HCT116 (cell line): ENCODE measurements around the gene CD44. TPM values are rescaled to one million over a fixed set of nuclear protein-coding genes. Genes with fewer than 3 reads are reported as not detected.

Experiments used
- ATAC-seq: fragments of 200-7000 bp; cut with Tn5 transposase; 2 replicates; pipeline ENCODE4 v1.9.1; 2020; ENCODE audit warnings: mild to moderate bottlenecking, moderate library complexity
- BruUV-seq: library from RNA; stranded (reverse); fragments of 400-500 nt; replicated peaks from 2 replicates; lab custom pipeline; 2021; lab: Mats Ljungman, UMichigan
- CTCF ChIA-PET: fragments of 300-600 bp; sonication (Branson Sonifier 250); formaldehyde crosslinking; loops from one replicate; lab custom pipeline; 2021; ENCODE audit warnings: antibody characterized with exemption; lab: Charles Lee
- POLR2A ChIA-PET: fragments of 300-600, 350-600 bp; sonication (Branson Sonifier 250); formaldehyde crosslinking; loops from one replicate; lab custom pipeline; 2021; ENCODE audit warnings: antibody characterized with exemption; lab: Charles Lee
- RAD21 ChIA-PET, 2 experiments: fragments of 300-600 bp; sonication (Branson Sonifier 250); formaldehyde crosslinking; loops; one replicate each; lab custom pipeline; 2023; ENCODE audit warnings: low total read pairs in 2 of 2; ENCODE audit not compliant: uncharacterized antibody in 2 of 2, unreplicated experiment in 2 of 2, low non-redundant PET in 1 of 2; lab: Charles Lee
- DNase-seq: peaks from one replicate; pipeline ENCODE4 v3.0.0-alpha.2; 2010; ENCODE audit warnings: low read depth, low spot score
- H2AFZ ChIP-seq: fragments of 200-600 bp; shearing (Covaris generic), sonication (generic); 2 replicates; pipeline ENCODE4 v1.6.1; 2017; ENCODE audit warnings: low read depth, mixed run types, mixed read lengths, antibody characterized with exemption, low read length; ENCODE audit not compliant: poor library complexity, severe bottlenecking
- H3K27ac ChIP-seq: 2 replicates; pipeline ENCODE4 v1.5.1; 2012; ENCODE audit warnings: low read depth, low read length
- H3K27me3 ChIP-seq: fragments of 200-600 bp; sonication (generic); 2 replicates; pipeline ENCODE4 v1.6.1; 2016; ENCODE audit warnings: mixed run types, low read length, mixed read lengths; ENCODE audit not compliant: insufficient read depth
- H3K36me3 ChIP-seq, 2 experiments: fragments of 200-500 bp in 1 of 2; fragments of 200-600 bp in 1 of 2; sonication (Bioruptor generic) in 1 of 2; sonication (generic) in 1 of 2; 2 replicates each; pipeline versions ENCODE4 v1.5.1 to v1.6.1; 2014 to 2016; ENCODE audit warnings: low read length in 2 of 2, inconsistent platforms in 1 of 2, mixed read lengths in 1 of 2, mixed run types in 1 of 2; ENCODE audit not compliant: insufficient read depth in 2 of 2, control insufficient read depth in 1 of 2
- H3K4me1 ChIP-seq, 2 experiments: fragments of 200-600 bp in 1 of 2; sonication (generic) in 1 of 2; 2 replicates each; pipeline versions ENCODE4 v1.5.1 to v1.6.1; 2012 to 2017; ENCODE audit warnings: low read length in 2 of 2, inconsistent platforms in 1 of 2, mild to moderate bottlenecking in 1 of 2, mixed read lengths in 1 of 2, mixed run types in 1 of 2, moderate library complexity in 1 of 2; ENCODE audit not compliant: insufficient read depth in 2 of 2, control insufficient read depth in 1 of 2
- H3K4me2 ChIP-seq: fragments of 200-600 bp; sonication (generic); 2 replicates; pipeline ENCODE4 v1.6.1; 2017; ENCODE audit warnings: mixed run types, low read length, mixed read lengths
- H3K4me3 ChIP-seq, 2 experiments: fragments of 200-600 bp in 1 of 2; sonication (generic) in 1 of 2; replicated peaks in 1 of 2; 2 replicates each; pipeline ENCODE4 v1.5.1; 2011 to 2016; ENCODE audit warnings: low read length in 2 of 2, control low read depth in 1 of 2, low read depth in 1 of 2, mild to moderate bottlenecking in 1 of 2, mixed read lengths in 1 of 2, mixed run types in 1 of 2
- H3K79me2 ChIP-seq: fragments of 200-600 bp; sonication (generic); 2 replicates; pipeline ENCODE4 v1.6.1; 2017; ENCODE audit warnings: mild to moderate bottlenecking, mixed run types, low read length, moderate library complexity, mixed read lengths; ENCODE audit not compliant: insufficient read depth
- H3K9ac ChIP-seq: fragments of 200-600 bp; sonication (generic); 2 replicates; pipeline ENCODE4 v1.6.1; 2016; ENCODE audit warnings: low read length, mixed read lengths
- H3K9me2 ChIP-seq: fragments of 200-600 bp; sonication (generic), shearing (Covaris generic); 2 replicates; pipeline ENCODE4 v1.6.1; 2017; ENCODE audit warnings: mixed run types, mild to moderate bottlenecking, moderate library complexity; ENCODE audit not compliant: insufficient read depth
- H3K9me3 ChIP-seq, 2 experiments: fragments of 200-500 bp in 1 of 2; fragments of 200-600 bp in 1 of 2; sonication (Bioruptor generic) in 1 of 2; sonication (generic) in 1 of 2; 2 replicates each; pipeline ENCODE4 v1.6.1; 2014 to 2017; ENCODE audit warnings: low read length in 2 of 2, mixed read lengths in 2 of 2, inconsistent platforms in 1 of 2, low read depth in 1 of 2, mild to moderate bottlenecking in 1 of 2, mixed run types in 1 of 2, moderate library complexity in 1 of 2; ENCODE audit not compliant: control insufficient read depth in 1 of 2, insufficient read depth in 1 of 2
- H4K20me1 ChIP-seq: fragments of 200-600 bp; sonication (generic), shearing (Covaris generic); 2 replicates; pipeline ENCODE4 v1.6.1; 2017; ENCODE audit warnings: mixed run types, mild to moderate bottlenecking, moderate library complexity; ENCODE audit not compliant: insufficient read depth
- ATF3 ChIP-seq: IDR thresholded peaks from 2 replicates; pipeline ENCODE4 v1.6.1; 2012
- CBX3 ChIP-seq: IDR thresholded peaks from 2 replicates; pipeline ENCODE4 v1.6.1; 2012; ENCODE audit warnings: low read depth
- CEBPB ChIP-seq: IDR thresholded peaks from 2 replicates; pipeline ENCODE4 v1.6.1; 2012; ENCODE audit warnings: low read depth
- CTCF ChIP-seq, 3 experiments: fragments of 200-600 bp in 1 of 3; sonication (generic) in 1 of 3; IDR thresholded peaks in 2 of 3; conservative IDR thresholded peaks in 1 of 3; 2 replicates each; pipeline ENCODE4 v1.5.1; 2012 to 2017; ENCODE audit warnings: low read depth in 2 of 3, low read length in 2 of 3, antibody characterized with exemption in 1 of 3, borderline replicate concordance in 1 of 3, control low read depth in 1 of 3, mild to moderate bottlenecking in 1 of 3, mixed read lengths in 1 of 3, mixed run types in 1 of 3, moderate library complexity in 1 of 3; ENCODE audit not compliant: insufficient read depth in 1 of 3
- EGR1 ChIP-seq: IDR thresholded peaks from 2 replicates; pipeline ENCODE4 v1.6.1; 2012; ENCODE audit warnings: low read depth
- ELF1 ChIP-seq: IDR thresholded peaks from 2 replicates; pipeline ENCODE4 v1.6.1; 2012; ENCODE audit warnings: low read depth, borderline replicate concordance
- EZH2 ChIP-seq: fragments of 200-600 bp; sonication (generic); IDR thresholded peaks from 2 replicates; pipeline ENCODE4 v1.6.1; 2017; ENCODE audit warnings: antibody characterized with exemption, mixed run types
- EZH2phosphoT487 ChIP-seq: fragments of 200-600 bp; IDR thresholded peaks from 2 replicates; pipeline ENCODE4 v1.6.1; 2018; ENCODE audit warnings: antibody characterized with exemption, borderline replicate concordance
- POLR2AphosphoS5 ChIP-seq: IDR thresholded peaks from 2 replicates; pipeline ENCODE4 v1.6.1; 2011; ENCODE audit warnings: mild to moderate bottlenecking, low read depth, low read length, moderate library complexity
- RAD21 ChIP-seq: IDR thresholded peaks from 2 replicates; pipeline ENCODE4 v1.6.1; 2012; ENCODE audit warnings: low read depth, mild to moderate bottlenecking
- SIN3A ChIP-seq: IDR thresholded peaks from 2 replicates; pipeline ENCODE4 v1.6.1; 2012; ENCODE audit warnings: low read depth
- SRF ChIP-seq: IDR thresholded peaks from 2 replicates; pipeline ENCODE4 v1.6.1; 2012; ENCODE audit warnings: low read depth
- TCF7L2 ChIP-seq: IDR thresholded peaks from 2 replicates; pipeline ENCODE4 v1.7.0; 2011; ENCODE audit warnings: borderline replicate concordance, inconsistent platforms; ENCODE audit not compliant: insufficient read depth, insufficient read length; ENCODE audit errors: extremely low read depth
- YY1 ChIP-seq: IDR thresholded peaks from 2 replicates; pipeline ENCODE4 v1.6.1; 2011; ENCODE audit warnings: low read length, low read depth, moderate library complexity, mild to moderate bottlenecking; ENCODE audit not compliant: insufficient replicate concordance; ENCODE audit errors: extremely low read depth
- ZFX ChIP-seq: fragments of 450-650 bp; IDR thresholded peaks from 2 replicates; pipeline ENCODE4 v1.6.1; 2017
- ZNF274 ChIP-seq: fragments of 200-500 bp; sonication (Bioruptor generic); IDR thresholded peaks from 2 replicates; pipeline ENCODE4 v1.6.1; 2014; ENCODE audit warnings: mild to moderate bottlenecking, low read depth, low read length, inconsistent platforms
- intact Hi-C: fragments of 100-400 bp; cut with micrococcal nuclease; formaldehyde crosslinking; loops from 2 replicates; pipeline ENCODE4 v1.10.0; 2022
- total RNA-seq: library from RNA; stranded (reverse); gene quantifications from one replicate; pipeline ENCODE4 v1.2.1, GENCODE V29; 2021; ENCODE audit not compliant: unreplicated experiment

Gene CD44
- total RNA-seq, 1 experiment from 2014 or later: 742 TPM

DNA sequence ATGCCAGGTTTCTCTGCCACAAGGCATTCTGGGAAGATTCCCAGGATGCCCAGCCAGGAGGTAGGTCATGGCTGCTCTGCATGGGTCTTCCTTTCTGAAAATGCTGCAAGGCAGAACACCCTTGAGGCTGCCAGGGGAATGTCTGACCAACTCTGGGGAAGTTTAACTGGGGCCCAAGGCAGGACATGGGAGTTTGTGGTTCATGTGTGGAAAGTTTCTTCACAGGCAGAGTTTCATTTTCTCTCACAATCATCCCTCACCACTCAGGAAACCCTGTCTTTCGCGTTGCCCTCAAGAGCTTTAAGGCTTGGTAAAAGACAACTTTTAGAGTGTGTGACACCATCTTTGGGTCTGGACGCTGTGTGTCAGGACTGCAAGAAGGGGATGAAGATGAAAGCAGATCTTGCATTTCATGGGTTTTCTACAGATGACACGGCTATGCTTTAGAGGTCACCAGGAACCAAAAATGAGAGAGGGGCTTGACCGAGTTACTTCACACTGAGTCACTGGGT, 133.5 kb downstream of the CD44 start:
- Histone ChIP-seq H3K36me3 (no peaks in the 10 kb centered on the region), H3K79me2 (no peaks in the 10 kb centered on the region), H3K4me1 (no peaks in the 10 kb centered on the region), H3K27me3 (no peaks in the 10 kb centered on the region)
- BruUV-seq: no TSS peak
- ChIA-PET POLR2A (no interaction called here), RAD21 (no interaction called here)
- ATAC-seq: no peak
- TF ChIP-seq RAD21 (no peak), EZH2 (no peak), SIN3A (no peak), POLR2AphosphoS5 (no peak), EZH2phosphoT487 (no peak), ATF3 (no peak), ZNF274 (no peak), CBX3 (no peak), SRF (no peak), CEBPB (no peak), CTCF (IDR thresholded peaks at IDR 0.05 in 2 of 3, conservative IDR thresholded peaks at IDR 0.05 in 1 of 3; ENCODE audit: borderline replicate concordance in 1 of 3, insufficient read depth in 1 of 3, low read depth in 2 of 3, low read length in 2 of 3) (no peak), ELF1 (no peak), ZFX (no peak), YY1 (no peak), TCF7L2 (no peak), EGR1 (no peak)
- TF ChIP-seq, all 23 proteins: peak for 0
- H3K9me2 ChIP-seq: no peaks in the 10 kb centered on the region
- H3K9me3 ChIP-seq: no peaks in the 10 kb centered on the region
- H3K4me3 ChIP-seq: no peak overlapping the region
- H2AFZ ChIP-seq: no peak overlapping the region
- no peak overlapping the region for H3K4me2 ChIP-seq
- intact Hi-C loops: no loop called here
- CTCF ChIA-PET: no interaction called here
- DNase-seq: no peak
- H3K27ac ChIP-seq: no peak overlapping the region
- no peak overlapping the region for H3K9ac ChIP-seq
- H4K20me1 ChIP-seq: no peaks in the 10 kb centered on the region
